Right kidney (tissue), 1 donor: ENCODE data around the gene DCTN4.
"Not testable (repeated sequence)": the region's sequence is repeated elsewhere in the genome, so short reads cannot be mapped to it uniquely, and the experiment has no call there.

Experiments used
- DNase-seq: peaks from one replicate; pipeline ENCODE4 v3.0.0-alpha.2; 2016

DCTN4 gene

DNA sequence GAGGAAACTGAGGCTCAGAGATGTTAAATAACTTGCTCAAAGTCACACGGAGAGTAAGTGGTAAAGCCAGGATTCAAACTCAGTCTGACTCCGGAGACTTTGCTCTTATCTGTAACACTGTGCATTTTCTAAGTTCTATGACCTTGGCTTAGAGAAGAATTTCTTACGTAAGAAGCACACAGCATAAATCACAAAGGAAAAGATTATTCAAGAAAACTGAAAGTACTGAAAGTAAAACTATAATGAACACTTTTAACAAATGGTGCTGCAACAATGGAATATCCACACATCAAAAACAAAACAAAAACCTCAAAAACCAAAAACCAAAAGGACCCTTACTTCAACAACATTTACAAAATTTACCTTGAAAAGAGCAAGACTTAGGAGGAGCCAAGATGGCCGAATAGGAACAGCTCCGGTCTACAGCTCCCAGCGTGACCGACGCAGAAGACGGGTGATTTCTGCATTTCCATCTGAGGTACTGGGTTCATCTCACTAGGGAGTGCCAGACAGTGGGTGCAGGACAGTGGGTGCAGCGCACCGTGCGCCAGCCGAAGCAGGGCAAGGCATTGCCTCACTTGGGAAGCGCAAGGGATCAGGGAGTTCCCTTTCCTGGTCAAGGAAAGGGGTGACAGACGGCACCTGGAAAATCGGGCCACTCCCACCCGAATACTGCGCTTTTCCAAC lies 16.2 kb downstream of the DCTN4 start:
- DNase-seq: not testable (repeated sequence)

- no peak for DNase-seq
These were observed 17.8 kb downstream of the DCTN4 start for GRCh38 chr5:150740992-150741391.

- DNase-seq: no peak
These were observed 20.0 kb downstream of the DCTN4 start for GRCh38 chr5:150738862-150739261.

- DNase-seq: no peak
These were observed 24.0 kb downstream of the DCTN4 start for GRCh38 chr5:150734579-150735384.

DNA sequence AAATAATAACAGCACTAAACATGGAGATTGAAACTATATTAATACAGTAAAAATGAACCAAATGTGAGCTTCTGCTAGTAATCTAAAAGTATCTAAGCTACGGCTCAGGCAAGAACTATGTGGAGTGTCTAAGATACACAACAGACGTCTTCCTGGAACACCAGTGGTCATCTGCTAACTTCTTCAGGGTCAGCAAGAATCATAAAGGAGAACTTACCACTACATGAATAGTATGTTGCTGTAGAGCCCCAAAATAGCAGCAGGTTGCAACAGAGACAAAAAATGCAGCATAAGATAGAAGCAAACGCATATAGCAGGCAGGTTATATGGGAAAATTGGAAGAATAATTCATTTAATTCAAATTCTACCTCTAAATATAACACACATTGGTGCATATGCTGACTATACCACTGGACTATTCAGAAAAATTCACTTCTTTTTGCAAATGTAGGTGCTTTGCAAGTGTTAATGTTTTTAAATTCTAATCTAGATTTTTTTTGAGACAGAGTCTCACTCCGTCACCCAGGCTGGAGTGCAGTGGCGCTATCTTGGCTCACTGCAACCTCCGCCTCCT lies 27.1 kb downstream of the DCTN4 start:
- no peak for DNase-seq

DNA sequence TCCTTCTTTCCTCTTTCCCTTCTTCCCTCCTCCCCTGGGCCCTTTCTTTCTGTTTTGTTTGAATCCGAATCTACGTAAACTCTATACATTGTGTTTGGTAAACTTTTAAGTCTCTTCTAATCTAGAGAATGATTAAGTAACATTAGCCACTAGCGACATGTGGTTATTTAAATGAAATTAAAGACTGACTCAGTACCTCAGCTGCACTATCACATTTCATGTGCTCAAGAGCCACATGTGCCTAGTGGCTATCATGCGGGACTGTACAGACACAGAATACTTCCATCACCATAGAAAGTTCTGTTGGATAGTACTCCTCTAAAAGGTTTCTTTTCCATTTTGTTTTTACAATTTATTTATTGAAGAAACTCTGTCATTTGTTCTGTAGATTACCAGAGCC lies 29.0 kb downstream of the DCTN4 start:
- DNase-seq: no peak

DNA sequence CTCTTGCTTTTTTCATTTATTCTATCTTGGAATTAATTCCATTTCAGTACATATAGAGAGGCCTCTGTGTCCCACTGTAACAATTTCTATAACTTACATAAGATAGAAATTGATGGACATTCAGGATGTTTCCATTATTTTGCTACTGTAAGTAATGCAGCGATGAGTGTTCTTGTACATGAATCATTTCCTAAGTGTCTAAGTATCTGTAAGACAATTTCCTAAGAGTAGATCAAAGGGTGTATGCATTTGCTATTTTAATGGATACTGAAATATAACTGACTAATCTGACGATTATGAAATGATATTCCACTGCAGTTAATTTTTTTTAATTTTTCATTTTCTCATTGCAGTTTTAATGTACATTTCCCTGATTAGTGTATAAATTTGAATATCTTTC lies 35.0 kb downstream of the DCTN4 start:
- no peak for DNase-seq

DNA sequence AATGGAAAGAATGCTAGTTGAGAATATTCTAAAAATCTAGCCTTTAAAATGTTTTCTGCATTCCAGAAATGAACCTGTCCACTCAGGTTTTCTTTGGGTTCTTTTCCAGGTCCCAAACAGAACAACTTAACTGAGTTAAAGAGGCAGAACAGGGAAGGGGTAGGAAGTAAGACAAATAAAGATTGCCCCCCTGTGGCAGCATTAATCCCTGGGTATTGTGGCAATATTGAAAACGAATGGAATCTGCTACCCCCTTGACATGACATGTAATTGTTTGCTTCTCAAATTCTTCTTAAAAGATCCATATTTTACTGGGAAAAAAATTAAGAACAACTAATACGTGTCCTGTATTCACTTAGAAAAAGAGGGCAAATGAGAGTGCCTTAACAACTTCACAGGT lies 48.7 kb downstream of the DCTN4 start:
- no peak for DNase-seq

- DNase-seq: no peak
These were observed 51.9 kb downstream of the DCTN4 start for GRCh38 chr5:150706776-150707390.

DNA sequence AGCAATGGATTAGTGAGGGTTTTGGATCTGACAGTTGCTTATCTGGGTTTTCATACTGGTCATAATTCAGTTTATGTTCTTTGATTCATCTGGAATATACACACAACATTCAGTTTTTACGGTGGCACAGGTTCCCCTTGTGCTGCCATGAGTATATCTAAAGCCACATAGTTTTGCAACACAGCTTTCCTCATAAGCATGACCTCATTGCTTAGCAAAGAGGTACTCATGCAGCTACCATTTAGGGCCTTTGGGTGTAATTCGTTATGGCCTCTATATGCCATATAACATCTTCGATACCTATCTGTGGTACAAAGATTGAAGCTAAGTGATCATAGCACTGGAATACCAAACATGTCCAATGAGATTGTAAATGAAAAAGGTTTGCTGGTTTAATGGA lies 55.1 kb downstream of the DCTN4 start:
- DNase-seq: no peak

GRCh38 chr5:150700594-150701377 lies 58.0 kb downstream of the DCTN4 start, which contains the start of gene RBM22:
RBM22 (minus strand) TSS chr5:150701062; CDS start chr5:150700985, 77 bp downstream.
- DNase-seq: peak; percentile 92

DNA sequence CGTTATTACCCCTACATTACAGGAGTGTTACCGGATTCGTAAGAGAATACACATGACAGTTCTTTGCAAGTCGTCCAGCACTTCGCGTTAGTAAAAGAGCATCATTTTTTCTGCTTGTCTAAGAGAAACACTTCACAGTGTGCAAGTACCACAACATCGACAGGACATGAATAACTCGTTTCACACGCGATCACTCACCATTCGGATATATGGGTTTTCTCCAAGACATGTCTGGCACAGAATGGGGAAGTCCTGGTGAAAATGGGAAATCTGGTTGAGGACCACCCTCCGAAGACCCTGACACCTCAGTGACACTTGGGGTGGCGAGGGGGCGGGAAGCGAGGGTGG lies 58.6 kb downstream of the DCTN4 start:
- no peak for DNase-seq

- no peak for DNase-seq
These were observed 64.2 kb downstream of the DCTN4 start for GRCh38 chr5:150694612-150695011.

DNA sequence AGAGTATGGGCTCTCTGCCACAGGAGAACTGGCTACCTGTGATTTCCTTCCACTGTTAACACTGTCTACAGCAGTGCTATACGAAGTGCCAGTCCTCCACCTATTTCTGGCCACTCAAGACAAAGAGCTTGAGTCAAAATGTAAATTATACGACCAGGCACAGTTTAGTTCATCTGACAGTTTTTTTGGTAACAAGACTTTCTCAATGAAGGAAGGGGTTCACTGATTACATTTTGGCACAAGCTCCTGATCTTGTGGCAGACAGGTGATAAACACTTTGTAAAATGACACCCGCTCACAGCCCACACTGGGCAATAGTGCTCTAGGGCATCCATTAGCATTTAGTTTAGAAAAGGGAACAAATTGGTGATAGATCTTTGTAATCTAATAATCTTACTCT lies 66.5 kb downstream of the DCTN4 start:
- no peak for DNase-seq

DNA sequence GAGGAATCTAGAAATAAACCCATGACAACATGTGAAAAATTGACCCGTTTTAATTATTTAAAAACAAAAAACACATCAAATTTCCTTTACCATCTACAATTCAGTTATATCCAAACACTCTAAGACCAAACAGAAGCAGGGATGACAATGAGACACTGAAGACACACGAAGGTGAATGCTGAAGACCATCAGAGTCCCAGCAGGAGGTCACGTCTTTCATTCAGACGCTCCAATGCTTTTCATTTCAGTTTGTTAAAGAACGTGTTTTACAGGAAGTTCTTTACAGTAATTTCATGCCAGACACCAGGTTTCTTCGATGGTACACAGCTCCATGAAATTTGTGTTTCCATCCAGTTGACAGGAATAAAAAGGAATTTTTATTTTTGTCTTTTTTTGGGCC lies 68.1 kb downstream of the DCTN4 start:
- DNase-seq: no peak

DNA sequence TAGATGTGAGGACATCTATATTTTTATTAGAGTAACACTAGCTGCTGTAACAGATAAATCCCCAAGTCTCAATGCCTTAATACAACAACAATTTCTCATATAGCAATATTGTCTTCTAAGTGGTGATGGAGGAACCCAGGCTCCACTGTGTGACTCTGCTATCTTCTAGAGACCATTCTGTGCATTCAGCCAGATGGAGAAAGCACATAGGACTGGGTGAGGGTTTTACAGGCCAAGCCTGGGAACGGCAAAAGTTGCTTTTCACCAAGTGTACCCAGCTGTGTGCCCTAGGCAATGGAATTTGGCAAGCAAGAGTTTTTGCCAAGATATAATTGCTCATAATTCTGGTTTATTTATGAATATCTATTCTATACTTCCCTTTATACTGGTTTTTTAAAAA lies 69.7 kb downstream of the DCTN4 start:
- DNase-seq: no peak

DNA sequence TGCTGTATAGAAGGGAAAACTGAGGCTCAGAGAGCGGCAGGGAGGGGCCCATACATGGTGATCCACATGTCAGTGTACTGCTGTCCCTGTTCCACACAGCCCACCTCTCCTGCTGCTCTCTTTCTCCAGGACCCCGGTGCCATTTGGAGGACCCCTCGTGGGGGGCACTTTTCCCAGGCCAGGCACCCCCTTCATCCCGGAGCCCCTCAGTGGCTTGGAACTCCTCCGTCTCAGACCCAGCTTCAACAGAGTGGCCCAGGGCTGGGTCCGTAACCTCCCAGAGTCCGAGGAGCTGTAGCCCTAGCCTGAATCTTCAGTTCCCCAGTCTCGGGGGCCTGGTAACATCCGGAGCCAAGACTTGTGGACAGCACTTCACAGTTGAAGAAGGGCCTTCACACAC lies 82.2 kb downstream of the DCTN4 start:
- DNase-seq: no peak

- no peak for DNase-seq
These were observed 83.7 kb downstream of the DCTN4 start for GRCh38 chr5:150675069-150675468.

- no peak for DNase-seq
These were observed 84.4 kb downstream of the DCTN4 start for GRCh38 chr5:150674341-150674821.

DNA sequence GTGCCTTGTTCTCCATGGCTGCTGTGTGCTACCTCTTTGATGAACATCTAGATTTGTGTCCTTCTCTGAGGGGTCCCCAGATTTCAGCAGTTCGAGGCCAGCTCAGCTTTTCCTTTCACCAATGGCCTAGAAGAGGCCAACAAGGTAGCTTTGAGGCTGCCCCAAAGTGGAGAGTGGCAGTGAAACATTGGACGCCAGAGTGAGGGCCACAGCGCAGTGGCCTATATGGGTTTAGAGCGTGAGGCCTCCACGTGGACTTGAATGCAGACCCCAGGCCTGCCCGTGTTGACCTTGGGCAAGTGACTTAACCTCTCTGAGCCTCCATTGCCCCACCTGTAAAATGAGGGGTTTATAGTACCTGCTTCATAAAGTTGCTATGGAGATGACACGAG lies 85.9 kb downstream of the DCTN4 start:
- DNase-seq: no peak

DNA sequence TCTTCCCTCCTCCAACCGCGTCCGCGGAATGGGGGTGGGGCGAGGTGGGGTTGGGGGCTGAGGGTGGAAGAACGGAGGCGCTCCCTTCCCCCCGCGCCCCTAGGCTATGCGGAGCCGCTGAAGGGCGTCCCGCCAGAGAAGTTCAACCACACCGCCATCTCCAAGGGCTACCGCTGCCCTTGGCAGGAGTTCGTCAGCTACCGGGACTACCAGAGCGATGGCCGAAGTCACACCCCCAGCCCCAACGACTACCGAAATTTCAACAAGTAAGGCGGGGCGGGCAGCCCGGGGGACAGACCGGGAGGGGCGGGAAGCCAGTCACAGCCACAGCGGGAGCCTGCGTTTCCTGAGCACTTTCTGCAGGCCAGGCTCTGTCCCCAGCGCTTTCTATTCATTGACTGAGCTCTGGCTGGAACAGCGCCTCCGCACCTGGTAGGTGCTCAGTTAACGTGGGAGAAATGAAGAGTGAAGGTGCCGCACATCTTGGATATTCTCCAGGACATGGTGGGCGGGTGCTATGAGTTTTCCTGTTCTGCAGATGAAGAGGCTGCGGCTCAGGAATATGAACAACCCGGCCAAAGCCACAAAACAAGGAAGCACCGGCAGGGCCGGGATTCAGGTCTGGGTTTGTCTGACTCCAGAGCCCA lies 86.5 kb downstream of the DCTN4 start:
- DNase-seq: peak; percentile 65
